ENCODE measurements around the gene RSU1.

Gene RSU1

GRCh38 chr10:16585103-16585502 lies 232.1 kb downstream of the RSU1 start:
- DNase-seq: no peak

DNA sequence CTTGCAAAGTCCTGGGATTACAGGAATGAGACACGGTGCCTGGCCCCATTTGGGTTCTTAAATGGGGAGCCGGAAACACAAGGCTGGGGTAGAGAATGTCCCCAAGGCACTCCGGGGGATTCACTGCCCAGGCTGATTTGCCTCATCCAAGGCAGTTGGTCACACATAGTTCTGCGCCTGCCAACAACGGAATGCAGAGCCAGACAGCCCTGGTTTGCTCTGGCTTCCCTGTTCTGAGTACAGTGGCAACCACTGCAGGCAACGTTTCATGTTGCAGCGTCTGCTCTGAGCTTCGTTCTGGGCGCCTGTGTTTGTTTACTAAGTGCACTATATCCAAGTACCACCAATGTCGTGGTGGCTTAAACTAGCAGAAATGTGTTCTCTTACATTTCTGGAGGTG lies 233.8 kb downstream of the RSU1 start:
- no peak for DNase-seq

DNA sequence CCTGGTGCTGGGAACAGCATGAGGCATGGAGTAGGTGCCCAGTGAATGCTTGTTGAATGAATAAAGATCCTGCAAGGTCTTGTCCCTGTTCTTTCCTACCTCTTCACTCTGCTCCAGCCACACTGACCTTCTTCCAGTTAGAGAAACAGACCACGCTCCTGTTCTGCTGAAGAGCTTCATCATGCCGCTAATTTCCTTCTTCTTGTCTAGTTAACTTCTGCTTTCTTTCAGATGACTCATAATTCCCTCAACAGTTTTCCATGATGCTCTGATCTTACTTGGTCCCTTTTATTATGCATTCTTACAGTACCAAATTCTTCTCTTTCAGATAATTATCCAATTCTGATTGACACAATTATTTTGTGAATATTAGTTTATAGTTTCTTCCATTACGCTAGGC lies 236.0 kb downstream of the RSU1 start:
- no peak for DNase-seq

DNA sequence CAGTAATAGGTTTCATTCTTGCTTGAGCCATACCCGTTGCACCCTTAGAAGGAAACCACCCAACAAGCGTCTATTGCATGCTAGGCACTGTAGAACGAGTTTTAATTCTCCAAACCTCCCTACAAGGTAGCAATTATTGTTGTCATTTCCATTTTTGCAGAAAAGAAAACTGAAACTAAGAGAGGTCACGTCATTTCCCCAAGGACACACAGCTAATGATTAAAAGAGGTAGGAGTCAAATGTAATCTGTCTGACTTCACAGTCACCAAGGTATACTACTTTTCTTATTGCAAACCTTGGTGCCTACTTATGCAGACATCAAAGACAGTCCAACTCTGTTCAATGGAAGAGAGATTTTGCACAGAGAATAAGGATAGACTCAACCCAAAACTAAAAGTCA lies 246.5 kb downstream of the RSU1 start:
- no peak for DNase-seq

GRCh38 chr10:16566202-16566805 lies 250.9 kb downstream of the RSU1 start:
- DNase-seq: no peak

DNA sequence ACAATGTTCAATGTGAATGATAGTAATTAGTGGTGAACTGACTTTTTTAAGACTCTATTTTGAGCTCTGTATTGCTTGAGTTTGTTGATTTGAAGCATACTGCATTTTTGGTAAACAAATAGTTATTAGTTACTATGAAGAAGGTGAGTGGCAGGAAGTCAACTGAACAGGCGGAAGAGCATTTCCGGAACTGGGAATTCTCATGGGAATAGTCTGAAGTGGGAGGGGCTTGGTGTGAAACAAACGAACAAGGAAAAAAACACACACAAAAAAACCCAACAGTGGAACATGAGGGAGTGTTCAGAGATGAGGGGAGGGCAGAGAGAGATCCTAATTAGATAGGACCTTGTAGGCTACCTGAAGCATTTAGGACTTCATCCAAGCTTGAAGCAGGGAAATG lies 251.6 kb downstream of the RSU1 start:
- no peak for DNase-seq

DNA sequence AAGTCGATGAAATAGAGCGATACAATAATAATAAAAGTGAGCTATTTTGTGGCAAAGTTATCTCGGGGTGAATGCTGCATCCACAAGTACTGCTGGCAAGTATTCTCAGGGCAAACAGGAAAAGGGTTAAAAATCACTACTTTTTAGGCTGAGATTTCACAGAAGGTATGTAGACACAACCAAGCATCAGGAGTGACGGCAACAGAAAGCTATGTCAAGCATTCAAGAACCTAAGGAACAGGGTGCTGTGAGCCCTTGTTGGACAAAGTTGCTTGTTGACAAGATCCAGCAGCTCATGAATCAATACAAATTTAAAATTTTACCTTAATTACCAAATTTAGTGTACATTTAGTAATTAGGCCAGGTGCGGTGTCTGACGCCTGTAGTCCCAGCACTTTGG lies 254.3 kb downstream of the RSU1 start:
- DNase-seq: no peak

GRCh38 chr10:16559236-16559773 lies 257.9 kb downstream of the RSU1 start:
- DNase-seq: no peak

GRCh38 chr10:16547973-16548372 lies 269.3 kb downstream of the RSU1 start:
- no peak for DNase-seq

- peak; percentile 7 for DNase-seq
Measured at GRCh38 chr10:16545116-16545736, 272.0 kb downstream of the RSU1 start.

GRCh38 chr10:16544591-16544990 lies 272.6 kb downstream of the RSU1 start:
- DNase-seq: no peak

GRCh38 chr10:16544099-16544498 lies 273.1 kb downstream of the RSU1 start:
- no peak for DNase-seq

All from NCI-H1048 (cell line).